Fibroblast of villous mesenchyme (primary cell): ENCODE data around the gene PDE4D. TPM values are rescaled to one million over a fixed set of nuclear protein-coding genes. Genes with fewer than 3 reads are reported as not detected.

Experiments used
- DNase-seq: peaks from one replicate; pipeline ENCODE4 v3.0.0-alpha.2; 2010; ENCODE audit warnings: low read depth
- H3K4me3 ChIP-seq: 2 replicates; pipeline ENCODE4 v1.5.1; 2011; ENCODE audit warnings: low read depth, mild to moderate bottlenecking, low read length
- CTCF ChIP-seq: IDR thresholded peaks from 2 replicates; pipeline ENCODE4 v1.5.1; 2012; ENCODE audit warnings: low read depth, mild to moderate bottlenecking, low read length; ENCODE audit not compliant: insufficient read depth
- total RNA-seq: library from RNA; depleted of rRNA; stranded (reverse); fragments of >200 nt; gene quantifications from 2 replicates; pipeline ENCODE4 v1.2.3, GENCODE V29; 2012

Gene PDE4D
- total RNA-seq, 1 donor, result 6.0 TPM

GRCh38 chr5:59487068-59487686 lies 406.3 kb downstream of the PDE4D start:
- no peak overlapping the region for H3K4me3 ChIP-seq
- no peak for DNase-seq
- no peak for TF ChIP-seq CTCF

GRCh38 chr5:59486508-59486907 lies 407.0 kb downstream of the PDE4D start:
- no peak for TF ChIP-seq CTCF
- DNase-seq, result no peak
- H3K4me3 ChIP-seq, result no peak overlapping the region

- DNase-seq, result no peak
- no peak for TF ChIP-seq CTCF
- H3K4me3 ChIP-seq, result no peak overlapping the region
These were observed 407.7 kb downstream of the PDE4D start for GRCh38 chr5:59485629-59486439.

- no peak overlapping the region for H3K4me3 ChIP-seq
- no peak for TF ChIP-seq CTCF
- DNase-seq, result no peak
These were observed 408.4 kb downstream of the PDE4D start for GRCh38 chr5:59485107-59485506.

GRCh38 chr5:59484618-59485017 lies 408.9 kb downstream of the PDE4D start:
- no peak for DNase-seq
- no peak overlapping the region for H3K4me3 ChIP-seq
- TF ChIP-seq CTCF, result no peak

GRCh38 chr5:59483971-59484472 lies 409.5 kb downstream of the PDE4D start:
- H3K4me3 ChIP-seq, result no peak overlapping the region
- TF ChIP-seq CTCF, result no peak
- DNase-seq, result no peak
